DND-41 (cell line): ENCODE measurements around the gene GPC6.

ENCODE experiments used
- ATAC-seq: fragments of 200-7000 bp; cut with Tn5 transposase; 3 replicates; pipeline ENCODE4 v1.9.1; 2021; ENCODE audit warnings: low read depth; ENCODE audit not compliant: insufficient read depth
- DNase-seq: peaks from one replicate; pipeline ENCODE4 v3.0.0-alpha.2; 2020
- H2AFZ ChIP-seq: 2 replicates; pipeline ENCODE4 v1.6.0; 2012; ENCODE audit warnings: low read depth, low read length
- H3K27ac ChIP-seq: 2 replicates; pipeline ENCODE4 v1.5.1; 2012; ENCODE audit warnings: low read length, inconsistent platforms
- H3K27me3 ChIP-seq: fragments of 200-600 bp; sonication (generic); 2 replicates; pipeline ENCODE4 v1.6.0; 2012; ENCODE audit warnings: low read length, mild to moderate bottlenecking, inconsistent platforms; ENCODE audit not compliant: insufficient read depth, poor library complexity
- H3K36me3 ChIP-seq: 2 replicates; pipeline ENCODE4 v1.5.1; 2012; ENCODE audit warnings: low read length, inconsistent platforms; ENCODE audit not compliant: insufficient read depth
- H3K4me1 ChIP-seq: 2 replicates; pipeline ENCODE4 v1.5.1; 2012; ENCODE audit warnings: mild to moderate bottlenecking, low read length; ENCODE audit not compliant: insufficient read depth
- H3K4me2 ChIP-seq: 2 replicates; pipeline ENCODE4 v1.6.0; 2012; ENCODE audit warnings: mild to moderate bottlenecking, moderate library complexity, low read length, inconsistent platforms; ENCODE audit not compliant: insufficient read depth
- H3K4me3 ChIP-seq, 2 experiments: fragments of 200-600 bp in 1 of 2; shearing (Covaris generic) in 1 of 2; 2 replicates each; pipeline ENCODE4 v1.5.1; 2012 to 2016; ENCODE audit warnings: inconsistent platforms in 2 of 2, low read length in 2 of 2, mild to moderate bottlenecking in 2 of 2, low read depth in 1 of 2, moderate library complexity in 1 of 2
- H3K79me2 ChIP-seq: 2 replicates; pipeline ENCODE4 v1.6.0; 2012; ENCODE audit warnings: low read length, inconsistent platforms; ENCODE audit not compliant: insufficient read depth
- H3K9ac ChIP-seq: 2 replicates; pipeline ENCODE4 v1.6.0; 2012; ENCODE audit warnings: low read depth, mild to moderate bottlenecking, inconsistent platforms, low read length, moderate library complexity
- H3K9me3 ChIP-seq: 2 replicates; pipeline ENCODE4 v1.5.1; 2012; ENCODE audit warnings: low read length, moderate library complexity, mild to moderate bottlenecking, inconsistent platforms; ENCODE audit not compliant: insufficient read depth, severe bottlenecking
- H4K20me1 ChIP-seq: 2 replicates; pipeline ENCODE4 v1.6.0; 2012; ENCODE audit warnings: low read length; ENCODE audit not compliant: insufficient read depth
- EZH2 ChIP-seq: IDR thresholded peaks from 3 replicates; pipeline ENCODE4 v1.6.1; 2012; ENCODE audit warnings: borderline replicate concordance, low read depth, mild to moderate bottlenecking, moderate library complexity, low read length, inconsistent platforms; ENCODE audit not compliant: severe bottlenecking
- TF ChIP-seq, protein P1 (sequence below): IDR thresholded peaks from 2 replicates; pipeline ENCODE4 v1.5.1; 2012; ENCODE audit warnings: borderline replicate concordance, low read length, moderate library complexity, mild to moderate bottlenecking; ENCODE audit not compliant: poor library complexity, severe bottlenecking; ENCODE audit errors: extremely low read depth

Gene GPC6

DNA sequence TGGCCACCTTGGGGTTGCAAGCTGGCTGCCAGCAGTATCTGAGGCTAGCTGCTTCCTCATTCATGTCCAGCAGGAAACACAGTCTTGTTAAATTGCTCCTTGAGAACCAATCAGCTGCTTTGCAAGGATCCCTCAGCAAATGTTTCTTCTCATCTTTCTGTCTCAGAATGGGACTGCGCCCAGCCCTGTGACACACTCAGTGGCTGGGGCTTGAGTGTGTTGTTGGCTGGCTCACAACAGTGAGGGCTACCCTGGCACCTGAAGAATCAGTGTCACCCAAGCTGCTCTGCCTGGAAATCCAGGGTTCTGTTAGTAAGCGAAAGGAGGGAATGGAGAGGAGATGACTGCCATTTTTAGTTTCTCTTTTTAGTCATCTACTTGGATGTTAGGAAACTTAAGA lies 935.7 kb downstream of the GPC6 start:
- no peak overlapping the region for H3K27ac ChIP-seq
- DNase-seq = no peak
- ATAC-seq = no peak
- TF ChIP-seq, protein P1, sequence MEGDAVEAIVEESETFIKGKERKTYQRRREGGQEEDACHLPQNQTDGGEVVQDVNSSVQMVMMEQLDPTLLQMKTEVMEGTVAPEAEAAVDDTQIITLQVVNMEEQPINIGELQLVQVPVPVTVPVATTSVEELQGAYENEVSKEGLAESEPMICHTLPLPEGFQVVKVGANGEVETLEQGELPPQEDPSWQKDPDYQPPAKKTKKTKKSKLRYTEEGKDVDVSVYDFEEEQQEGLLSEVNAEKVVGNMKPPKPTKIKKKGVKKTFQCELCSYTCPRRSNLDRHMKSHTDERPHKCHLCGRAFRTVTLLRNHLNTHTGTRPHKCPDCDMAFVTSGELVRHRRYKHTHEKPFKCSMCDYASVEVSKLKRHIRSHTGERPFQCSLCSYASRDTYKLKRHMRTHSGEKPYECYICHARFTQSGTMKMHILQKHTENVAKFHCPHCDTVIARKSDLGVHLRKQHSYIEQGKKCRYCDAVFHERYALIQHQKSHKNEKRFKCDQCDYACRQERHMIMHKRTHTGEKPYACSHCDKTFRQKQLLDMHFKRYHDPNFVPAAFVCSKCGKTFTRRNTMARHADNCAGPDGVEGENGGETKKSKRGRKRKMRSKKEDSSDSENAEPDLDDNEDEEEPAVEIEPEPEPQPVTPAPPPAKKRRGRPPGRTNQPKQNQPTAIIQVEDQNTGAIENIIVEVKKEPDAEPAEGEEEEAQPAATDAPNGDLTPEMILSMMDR = no peak
- TF ChIP-seq EZH2 = no peak
- no peak overlapping the region for H3K4me2 ChIP-seq
- H3K9ac ChIP-seq = no peak overlapping the region
- no peaks in the 10 kb centered on the region for H3K36me3 ChIP-seq
- no peaks in the 10 kb centered on the region for H3K9me3 ChIP-seq
- H3K4me1 ChIP-seq = no peaks in the 10 kb centered on the region
- no peak overlapping the region for H2AFZ ChIP-seq
- no peaks in the 10 kb centered on the region for H3K79me2 ChIP-seq
- no peak overlapping the region for H3K4me3 ChIP-seq
- no peaks in the 10 kb centered on the region for H3K27me3 ChIP-seq
- no peaks in the 10 kb centered on the region for H4K20me1 ChIP-seq

DNA sequence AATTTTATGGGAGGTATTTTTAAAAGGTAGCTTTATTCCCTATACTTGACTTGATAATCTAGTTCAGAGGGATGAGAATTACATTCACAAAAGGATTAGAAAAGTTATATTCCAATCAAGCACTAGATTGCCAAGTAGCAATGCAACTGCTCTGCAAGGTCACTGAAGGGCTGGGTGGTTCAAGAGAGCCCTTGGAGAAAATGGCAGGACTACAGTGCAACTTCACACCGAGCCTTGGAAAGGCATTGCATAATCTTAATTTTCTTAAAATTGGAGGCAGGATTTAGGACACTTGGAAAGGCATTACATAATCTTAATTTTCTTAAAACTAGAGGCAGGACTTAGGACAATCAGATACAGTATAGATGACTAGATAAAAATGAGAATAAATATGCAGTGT lies 936.9 kb downstream of the GPC6 start:
- H2AFZ ChIP-seq = no peak overlapping the region
- H3K79me2 ChIP-seq = no peaks in the 10 kb centered on the region
- no peak overlapping the region for H3K4me3 ChIP-seq
- no peak overlapping the region for H3K9ac ChIP-seq
- H3K36me3 ChIP-seq = no peaks in the 10 kb centered on the region
- no peaks in the 10 kb centered on the region for H4K20me1 ChIP-seq
- H3K27me3 ChIP-seq = no peaks in the 10 kb centered on the region
- no peak for TF ChIP-seq EZH2
- TF ChIP-seq, protein P1 = no peak
- H3K4me1 ChIP-seq = no peaks in the 10 kb centered on the region
- DNase-seq (no peak), ATAC-seq (no peak)
- H3K4me2 ChIP-seq = no peak overlapping the region
- H3K9me3 ChIP-seq = no peaks in the 10 kb centered on the region
- H3K27ac ChIP-seq = no peak overlapping the region

DNA sequence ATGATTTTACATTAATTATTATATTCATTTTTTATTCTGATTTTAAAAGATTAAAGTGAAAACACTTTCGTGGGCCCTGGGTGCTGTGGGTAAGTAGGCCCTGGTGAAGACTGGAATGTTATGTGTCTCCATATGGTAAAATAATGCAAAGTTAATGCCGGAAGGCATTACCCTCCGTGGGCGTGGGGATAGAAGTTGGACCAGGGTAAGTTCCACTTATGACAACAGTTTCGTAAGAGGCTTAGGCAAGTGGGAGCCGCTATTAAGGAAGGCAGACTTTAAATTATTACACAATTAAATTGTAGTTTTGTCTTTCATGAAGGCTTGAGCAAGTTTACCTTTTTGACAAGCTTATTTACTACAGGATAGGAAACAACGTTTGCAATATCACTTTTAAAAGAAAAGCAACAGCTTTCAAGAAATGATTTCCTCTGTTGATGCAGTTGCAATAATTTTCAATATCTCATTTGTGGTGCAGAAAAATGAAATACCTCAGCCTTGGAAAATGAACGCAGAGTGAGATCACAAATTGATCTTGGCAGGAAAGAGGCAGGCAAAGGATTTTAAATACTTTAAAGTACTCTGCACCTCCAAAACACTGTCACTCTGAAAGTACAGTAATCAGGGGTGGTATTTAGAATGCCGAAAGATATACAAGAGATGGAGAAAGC lies 942.3 kb downstream of the GPC6 start:
- Histone ChIP-seq H4K20me1 (no peaks in the 10 kb centered on the region), H3K4me2 (no peak overlapping the region), H3K79me2 (no peaks in the 10 kb centered on the region), H3K27ac (no peak overlapping the region), H3K9me3 (no peaks in the 10 kb centered on the region), H3K9ac (no peak overlapping the region), H2AFZ (no peak overlapping the region), H3K4me3 (no peak overlapping the region), H3K36me3 (no peaks in the 10 kb centered on the region), H3K4me1 (no peaks in the 10 kb centered on the region), H3K27me3 (no peaks in the 10 kb centered on the region)
- no peak for TF ChIP-seq EZH2
- TF ChIP-seq, protein P1 = no peak
- DNase-seq (no peak), ATAC-seq (no peak)
